D721Med (cell line): ENCODE measurements around the gene SMOC2.

Experiments
- DNase-seq: peaks from one replicate; pipeline ENCODE4 v3.0.0; 2011; ENCODE audit warnings: low spot score; ENCODE audit not compliant: insufficient read length
- FAIRE-seq: peaks from 2 replicates; lab custom pipeline; 2011; peaks lifted over from hg19 to GRCh38; lab: Jason Lieb, UNC
- TF ChIP-seq, protein P1 (sequence below): IDR thresholded peaks from 2 replicates; pipeline ENCODE4 v1.5.1; 2012; ENCODE audit warnings: mild to moderate bottlenecking, control low read depth; ENCODE audit not compliant: insufficient read depth; ENCODE audit errors: missing control alignments

The SMOC2 gene

DNA sequence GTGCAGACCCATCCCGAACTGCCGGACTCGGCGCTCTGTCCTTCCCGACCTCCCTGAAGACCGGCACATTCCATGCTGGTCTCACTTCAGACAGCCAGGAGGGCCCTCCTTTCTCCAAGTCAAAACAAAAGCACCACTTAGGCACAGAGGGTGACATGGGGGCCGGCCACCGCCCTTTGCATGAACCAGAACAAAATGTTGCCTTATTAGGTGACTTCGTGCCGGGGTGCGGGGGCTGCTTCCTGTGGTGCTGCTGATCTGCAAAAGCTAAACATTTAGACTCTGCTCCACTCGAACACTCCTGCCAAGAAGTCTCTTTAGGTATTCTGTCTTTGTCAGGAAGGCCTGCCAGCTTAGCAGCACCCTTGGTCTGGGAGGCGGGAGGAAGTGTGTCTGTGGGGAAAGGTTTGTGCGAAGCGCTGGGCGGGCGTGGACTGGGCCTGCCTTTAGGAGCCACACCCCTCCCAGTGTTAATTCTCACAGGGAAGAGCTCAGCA, 133.8 kb downstream of the SMOC2 start:
- FAIRE-seq: no peak
- TF ChIP-seq, protein P1, sequence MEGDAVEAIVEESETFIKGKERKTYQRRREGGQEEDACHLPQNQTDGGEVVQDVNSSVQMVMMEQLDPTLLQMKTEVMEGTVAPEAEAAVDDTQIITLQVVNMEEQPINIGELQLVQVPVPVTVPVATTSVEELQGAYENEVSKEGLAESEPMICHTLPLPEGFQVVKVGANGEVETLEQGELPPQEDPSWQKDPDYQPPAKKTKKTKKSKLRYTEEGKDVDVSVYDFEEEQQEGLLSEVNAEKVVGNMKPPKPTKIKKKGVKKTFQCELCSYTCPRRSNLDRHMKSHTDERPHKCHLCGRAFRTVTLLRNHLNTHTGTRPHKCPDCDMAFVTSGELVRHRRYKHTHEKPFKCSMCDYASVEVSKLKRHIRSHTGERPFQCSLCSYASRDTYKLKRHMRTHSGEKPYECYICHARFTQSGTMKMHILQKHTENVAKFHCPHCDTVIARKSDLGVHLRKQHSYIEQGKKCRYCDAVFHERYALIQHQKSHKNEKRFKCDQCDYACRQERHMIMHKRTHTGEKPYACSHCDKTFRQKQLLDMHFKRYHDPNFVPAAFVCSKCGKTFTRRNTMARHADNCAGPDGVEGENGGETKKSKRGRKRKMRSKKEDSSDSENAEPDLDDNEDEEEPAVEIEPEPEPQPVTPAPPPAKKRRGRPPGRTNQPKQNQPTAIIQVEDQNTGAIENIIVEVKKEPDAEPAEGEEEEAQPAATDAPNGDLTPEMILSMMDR: no peak
- DNase-seq: no peak

DNA sequence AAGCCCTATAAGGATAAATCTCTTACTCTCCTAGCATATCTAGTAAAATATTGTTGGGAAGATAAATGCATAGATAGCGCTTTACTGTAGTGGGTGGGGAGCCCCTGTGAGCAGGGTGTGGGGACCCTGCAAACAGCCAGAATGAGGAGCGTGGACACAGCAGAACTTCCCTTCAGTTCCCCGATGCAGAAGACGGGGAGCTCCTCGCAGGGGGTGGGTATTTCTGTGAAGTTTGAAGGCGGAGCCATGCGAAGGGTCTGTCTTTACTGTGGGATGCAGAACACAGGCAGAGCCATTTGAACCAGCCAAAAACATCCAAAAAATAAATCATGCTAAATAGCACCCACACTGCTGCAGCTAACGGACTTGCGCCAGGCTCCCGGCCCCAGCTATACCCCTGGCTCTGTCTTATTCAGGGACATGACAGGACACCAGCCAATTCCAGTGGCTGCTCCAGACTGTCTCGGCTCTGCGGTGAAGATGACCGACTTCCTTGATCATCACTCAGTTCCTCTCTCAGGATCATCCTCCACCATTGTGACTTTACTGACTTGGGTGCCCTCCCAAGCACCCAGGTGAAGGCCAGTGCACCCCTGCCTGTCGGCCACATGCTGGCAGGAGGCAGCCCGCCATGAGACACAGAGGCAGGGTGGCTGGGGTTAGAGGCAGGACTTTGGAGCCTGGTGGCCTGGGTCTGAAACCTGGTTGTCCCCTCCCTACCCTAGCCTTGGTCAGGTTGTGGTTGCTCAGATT, 134.5 kb downstream of the SMOC2 start:
- DNase-seq: no peak
- TF ChIP-seq, protein P1: no peak
- no peak for FAIRE-seq

DNA sequence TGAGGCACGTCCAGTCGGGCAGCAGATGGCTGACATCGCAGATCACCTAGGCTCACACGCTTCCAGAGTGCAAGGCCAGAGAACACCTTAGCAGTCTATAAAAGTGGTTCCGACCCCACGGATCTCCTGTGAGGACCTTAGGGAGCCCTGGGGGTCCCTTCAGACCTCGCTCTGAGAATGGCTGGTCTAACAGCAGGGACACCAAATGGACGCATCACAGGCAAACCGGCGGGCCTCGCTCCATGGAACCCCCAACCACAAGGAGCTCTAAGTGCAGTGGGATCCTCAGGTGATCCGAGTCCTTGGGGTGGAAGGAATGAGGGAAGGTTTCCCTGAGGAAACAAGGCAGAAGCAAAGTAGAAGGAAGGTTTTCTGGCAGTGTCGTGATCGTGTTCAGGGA, 135.4 kb downstream of the SMOC2 start:
- TF ChIP-seq, protein P1: no peak
- FAIRE-seq (no peak), DNase-seq (no peak)

DNA sequence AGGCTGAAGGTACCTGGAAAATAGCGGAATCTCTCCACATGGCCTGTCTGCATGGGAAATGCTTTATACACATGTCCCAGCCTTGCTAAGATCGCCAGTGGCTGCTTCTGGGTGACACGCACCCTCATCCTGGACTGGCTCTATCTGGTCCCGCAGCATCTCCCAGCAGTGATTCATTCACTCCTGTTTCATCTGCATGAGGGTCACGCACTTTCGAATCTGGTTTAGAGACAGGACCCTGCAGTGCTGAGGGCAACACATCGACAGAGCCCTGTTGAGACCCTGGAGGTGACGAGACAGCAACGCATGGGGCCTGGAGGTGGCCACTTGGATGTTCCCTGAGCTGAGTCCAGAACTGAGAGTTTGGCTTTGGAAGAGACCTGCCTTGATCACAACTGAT, 136.5 kb downstream of the SMOC2 start:
- FAIRE-seq (no peak), DNase-seq (no peak)
- TF ChIP-seq, protein P1: no peak

DNA sequence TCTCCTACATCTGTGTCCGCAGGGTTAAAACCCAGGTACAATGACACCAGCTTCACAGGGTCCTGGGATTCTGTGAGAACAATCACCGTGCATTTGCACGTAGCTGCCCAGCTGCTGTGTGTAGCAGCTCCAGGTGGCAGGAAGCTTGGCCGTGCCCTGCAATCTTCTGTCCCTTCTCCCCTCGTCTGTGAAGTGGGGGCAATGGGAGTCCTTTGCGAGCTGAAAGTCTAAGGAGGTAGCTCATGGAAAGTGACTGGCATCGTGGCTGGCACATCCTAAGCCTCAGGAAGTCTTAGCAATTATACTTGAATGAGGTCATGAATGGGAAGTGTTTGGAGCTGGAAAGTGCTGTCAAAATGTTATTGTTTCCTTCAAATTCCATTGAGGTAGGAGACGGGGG, 137.1 kb downstream of the SMOC2 start:
- FAIRE-seq (no peak), DNase-seq (no peak)
- TF ChIP-seq, protein P1: no peak

DNA sequence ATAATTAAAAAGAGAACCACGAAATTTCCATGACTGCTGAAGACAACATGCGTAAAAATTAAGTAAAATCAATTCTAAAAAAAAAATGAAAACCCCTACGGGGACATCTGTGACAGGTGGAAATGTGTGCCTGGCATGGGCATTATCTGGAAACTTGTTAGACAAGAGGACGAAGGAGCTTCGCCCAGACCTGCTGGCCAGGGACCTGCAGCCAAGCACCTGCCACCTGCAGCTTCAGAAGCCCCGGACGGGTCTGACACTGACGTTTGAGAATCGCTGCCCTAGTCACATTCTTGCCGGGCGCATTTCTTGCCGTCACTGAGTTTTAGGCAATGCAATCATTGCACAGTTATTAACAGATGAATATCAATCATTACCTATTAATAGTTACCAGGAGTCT, 140.3 kb downstream of the SMOC2 start:
- TF ChIP-seq, protein P1: no peak
- DNase-seq (no peak), FAIRE-seq (no peak)

DNA sequence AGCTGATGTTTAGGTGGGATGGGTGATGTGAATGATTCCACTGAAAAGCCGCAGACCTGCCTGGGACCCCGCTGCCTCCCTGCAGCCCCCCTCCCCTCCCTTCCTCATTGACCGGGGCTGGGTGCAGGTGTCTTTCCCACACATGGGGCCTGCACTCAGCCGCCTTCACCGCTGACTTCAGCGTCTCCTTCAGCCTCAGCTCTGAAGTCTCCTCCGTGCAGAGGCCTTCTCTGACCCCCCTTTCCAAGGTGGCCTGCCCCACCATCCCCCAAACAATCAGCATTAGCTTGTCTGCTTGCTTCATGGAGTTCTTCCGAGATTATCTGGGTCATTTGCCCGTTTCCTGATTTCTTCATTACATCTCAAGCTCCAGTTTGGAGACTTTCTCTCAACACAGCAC, 140.7 kb downstream of the SMOC2 start:
- DNase-seq (no peak), FAIRE-seq (no peak)
- TF ChIP-seq, protein P1: no peak
